HEK293T (cell line): Measurements from ENCODE around the gene DROSHA.

Experiments
- ARNT ChIP-seq: fragments of 450-650 bp; IDR thresholded peaks from 2 replicates; pipeline ENCODE4 v1.6.1; 2017; ENCODE audit warnings: mild to moderate bottlenecking
- ELF4 ChIP-seq: fragments of 450-650 bp; IDR thresholded peaks from 2 replicates; pipeline ENCODE4 v1.6.1; 2017; ENCODE audit warnings: antibody characterized with exemption
- LEF1 ChIP-seq: fragments of 450-650 bp; IDR thresholded peaks from 2 replicates; pipeline ENCODE4 v1.6.1; 2017; ENCODE audit warnings: mild to moderate bottlenecking, borderline replicate concordance
- SUZ12 ChIP-seq: fragments of 450-650 bp; IDR thresholded peaks from 2 replicates; pipeline ENCODE4 v1.6.1; 2016; ENCODE audit warnings: mild to moderate bottlenecking
- TARDBP ChIP-seq: fragments of 450-650 bp; IDR thresholded peaks from 2 replicates; pipeline ENCODE4 v1.6.1; 2016
- ZNF384 ChIP-seq: fragments of 450-650 bp; IDR thresholded peaks from 2 replicates; pipeline ENCODE4 v1.6.1; 2016

GRCh38 chr5:31492869-31493268 lies 39.0 kb downstream of the DROSHA start:
- TF ChIP-seq LEF1 (no peak), ELF4 (no peak), ARNT (no peak), ZNF384 (no peak), SUZ12 (no peak), TARDBP (no peak)
